Middle frontal gyrus (tissue), 1 donor: ENCODE results near the gene RFK.
A peak's percentile ranks its signal among the peaks of the same experiment; 100 is the strongest.

ENCODE experiments used
- DNase-seq: peaks from one replicate; pipeline ENCODE4 v3.0.0-alpha.2; 2015; ENCODE audit warnings: low spot score; ENCODE audit errors: extremely low spot score

RFK gene

GRCh38 chr9:76412638-76413037 lies 18.4 kb upstream of the RFK start:
- DNase-seq, result no peak

DNA sequence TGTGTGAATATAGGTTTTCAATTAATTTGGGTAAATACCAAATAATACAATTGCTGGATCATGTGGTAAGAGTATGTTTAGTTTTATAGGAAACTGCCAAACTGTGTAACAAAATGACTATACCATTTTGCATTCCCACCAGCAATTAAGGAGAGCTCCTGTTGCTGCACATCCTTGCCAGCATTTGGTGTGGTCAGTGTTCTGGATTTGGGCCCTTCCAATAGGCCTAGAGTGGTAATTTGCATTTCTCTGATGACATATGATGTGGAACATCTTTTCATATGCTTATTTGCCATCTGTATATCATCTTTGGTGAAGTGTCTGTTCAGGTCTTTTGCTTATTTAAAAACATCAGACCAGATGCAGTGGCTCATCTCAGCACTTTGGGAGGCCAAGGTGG lies 11.6 kb upstream of the RFK start:
- DNase-seq, result no peak

- DNase-seq, result no peak
These were observed 11.1 kb upstream of the RFK start for GRCh38 chr9:76405340-76405739.

- DNase-seq, result no peak
These were observed 10.2 kb upstream of the RFK start for GRCh38 chr9:76404401-76404800.

- DNase-seq, result peak; percentile 70
These were observed 9.1 kb upstream of the RFK start for GRCh38 chr9:76403352-76403751.

DNA sequence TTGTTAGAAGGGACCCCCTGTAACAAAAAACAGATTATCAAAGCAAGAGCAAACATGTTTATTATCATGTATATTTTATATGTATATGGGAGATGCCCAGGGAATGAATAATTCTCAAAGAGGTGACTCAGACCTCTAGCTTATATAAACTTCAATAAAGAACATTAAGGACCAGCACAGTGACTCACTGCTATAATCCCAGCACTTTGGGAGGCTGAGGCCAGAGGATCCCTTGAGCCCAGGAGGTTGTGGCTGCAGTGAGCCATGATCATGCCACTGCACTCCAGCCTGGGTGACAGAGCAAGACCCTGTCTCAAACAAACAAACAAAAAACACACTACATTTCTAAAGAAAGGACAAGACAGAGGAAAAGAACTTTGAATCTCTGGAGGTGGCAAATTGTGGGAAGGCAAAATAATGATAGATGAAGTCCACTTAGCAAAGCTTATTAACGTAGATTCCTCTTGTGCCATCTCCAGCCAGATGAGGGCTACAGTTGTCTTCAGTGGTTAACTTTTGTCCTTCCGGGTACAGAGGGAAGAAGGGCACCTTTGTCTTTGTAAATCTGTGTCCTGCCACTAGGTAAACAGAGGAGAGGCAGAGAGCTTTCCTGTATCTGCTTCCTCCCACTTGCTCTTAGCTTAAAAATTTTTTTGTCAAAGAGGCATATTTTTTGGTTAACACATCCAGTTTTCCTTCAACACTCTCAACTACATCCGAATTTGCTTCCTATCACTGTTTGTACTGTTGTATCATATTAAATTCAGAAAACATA lies 7.5 kb upstream of the RFK start:
- DNase-seq, result no peak

DNA sequence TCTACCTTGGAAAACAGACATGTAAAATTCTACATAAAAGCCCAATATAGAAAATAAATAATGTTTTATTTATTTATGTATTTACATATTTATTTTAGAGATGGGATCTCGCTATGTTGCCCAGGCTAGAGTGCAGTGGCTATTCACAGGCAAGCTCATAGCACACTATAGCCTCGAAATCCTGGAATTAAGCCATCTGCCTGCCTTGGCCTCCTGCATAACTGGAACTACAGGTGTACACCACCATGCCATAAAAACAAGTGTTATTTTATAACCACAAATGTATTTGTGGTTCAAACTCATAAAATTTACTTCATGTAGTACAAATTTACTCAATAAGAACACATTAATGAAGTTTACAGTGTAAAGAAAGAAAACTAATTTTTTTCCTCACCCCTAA lies 7.0 kb upstream of the RFK start:
- DNase-seq, result no peak

- DNase-seq, result no peak
These were observed 6.4 kb upstream of the RFK start for GRCh38 chr9:76400534-76401096.

DNA sequence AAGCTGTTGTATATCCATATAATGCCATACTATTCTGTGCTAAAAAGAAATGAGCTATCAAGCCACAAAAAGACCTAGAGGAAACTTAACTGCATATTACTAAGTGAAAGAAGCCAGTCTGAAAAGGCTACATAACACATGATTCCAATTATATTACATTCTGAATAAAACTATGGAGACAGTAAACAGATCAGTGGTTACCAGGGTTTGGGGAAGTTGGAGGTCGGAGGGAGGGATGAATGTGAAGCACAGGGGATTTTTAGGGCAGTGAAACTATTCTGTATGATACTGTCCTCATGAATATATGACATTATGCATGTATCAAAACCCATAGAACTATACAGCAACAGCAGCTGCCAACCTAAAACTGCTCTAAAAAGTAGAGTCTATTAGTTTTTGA lies 5.6 kb upstream of the RFK start:
- DNase-seq, result no peak

GRCh38 chr9:76396597-76396996 lies 2.4 kb upstream of the RFK start:
- no peak for DNase-seq

DNA sequence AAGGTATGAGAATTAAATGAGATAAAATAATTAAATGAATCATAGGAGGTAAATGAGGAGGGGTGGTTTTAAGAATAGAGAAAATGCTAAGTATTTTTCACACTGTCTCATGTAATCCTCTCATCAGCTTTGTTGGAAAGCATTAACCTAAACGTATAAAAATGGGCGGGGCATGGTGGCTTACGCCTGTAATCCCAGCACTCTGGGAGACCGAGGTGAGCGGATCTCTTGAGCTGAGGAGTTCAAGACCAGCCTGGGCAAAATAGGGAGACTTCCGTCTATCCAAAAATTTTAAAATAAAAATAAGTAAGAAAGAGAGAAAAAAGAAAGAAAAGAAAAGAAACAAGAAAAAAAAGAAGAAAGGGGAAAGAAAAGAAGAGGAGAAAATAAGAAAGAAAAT lies 1.9 kb upstream of the RFK start:
- no peak for DNase-seq

- DNase-seq, result no peak
These were observed 1.2 kb upstream of the RFK start for GRCh38 chr9:76395381-76395780.

DNA sequence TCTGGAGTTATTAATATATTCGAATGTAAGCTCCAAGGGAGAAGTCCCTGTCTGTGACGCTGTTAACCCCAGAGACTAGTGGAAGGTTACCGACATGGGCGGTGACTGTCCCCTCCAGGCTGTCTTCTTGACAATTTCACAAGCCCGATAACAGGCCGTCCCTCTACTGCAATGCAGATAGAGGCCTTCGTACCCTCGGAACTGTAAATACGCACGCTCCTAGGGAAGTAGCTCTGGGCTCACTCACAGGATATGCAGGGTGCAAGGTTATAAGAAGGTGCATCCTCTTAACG lies 680 bp upstream of the RFK start:
- DNase-seq, result peak; percentile 29

- no peak for DNase-seq
These were observed 3.6 kb downstream of the RFK start for GRCh38 chr9:76390656-76391055.

DNA sequence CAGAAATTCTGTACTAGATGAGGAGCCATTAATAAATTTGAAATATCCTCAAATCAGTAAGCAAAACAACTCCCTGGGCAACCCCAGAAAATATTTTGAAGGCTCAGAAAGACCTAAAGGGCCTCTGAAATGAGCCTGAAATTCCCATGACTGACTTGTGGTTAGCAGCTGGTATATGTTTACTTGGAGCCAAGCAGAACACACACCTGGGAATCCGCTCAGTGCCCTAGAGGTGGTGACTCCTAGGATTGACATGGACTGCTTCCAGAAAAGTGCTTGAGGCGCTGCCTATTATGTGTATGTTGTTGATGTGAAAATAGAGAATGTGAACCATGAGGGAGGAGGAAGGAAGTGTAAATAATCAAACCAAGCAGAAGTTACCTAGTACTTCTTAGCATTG lies 14.7 kb downstream of the RFK start:
- no peak for DNase-seq

- no peak for DNase-seq
These were observed 15.7 kb downstream of the RFK start for GRCh38 chr9:76378367-76379073.

DNA sequence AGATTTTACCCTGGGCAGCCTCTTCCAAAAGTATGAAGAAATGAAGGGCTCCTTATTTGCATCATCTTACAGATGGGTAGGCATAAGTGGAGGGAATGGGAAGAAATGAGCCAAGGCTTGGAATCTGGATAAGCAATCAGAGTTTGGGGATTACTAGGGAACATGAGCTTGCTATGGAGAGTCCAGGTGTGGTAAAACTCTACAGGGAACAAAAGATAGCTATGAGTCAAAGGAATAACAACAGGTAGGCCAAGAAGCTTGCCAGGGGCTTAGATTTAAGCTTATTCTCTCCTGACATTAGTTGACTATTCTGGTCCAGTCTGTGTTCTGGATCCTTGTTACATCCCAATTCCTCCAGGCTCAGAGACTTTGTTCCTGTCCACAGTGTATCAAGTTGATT lies 16.4 kb downstream of the RFK start:
- DNase-seq, result no peak

DNA sequence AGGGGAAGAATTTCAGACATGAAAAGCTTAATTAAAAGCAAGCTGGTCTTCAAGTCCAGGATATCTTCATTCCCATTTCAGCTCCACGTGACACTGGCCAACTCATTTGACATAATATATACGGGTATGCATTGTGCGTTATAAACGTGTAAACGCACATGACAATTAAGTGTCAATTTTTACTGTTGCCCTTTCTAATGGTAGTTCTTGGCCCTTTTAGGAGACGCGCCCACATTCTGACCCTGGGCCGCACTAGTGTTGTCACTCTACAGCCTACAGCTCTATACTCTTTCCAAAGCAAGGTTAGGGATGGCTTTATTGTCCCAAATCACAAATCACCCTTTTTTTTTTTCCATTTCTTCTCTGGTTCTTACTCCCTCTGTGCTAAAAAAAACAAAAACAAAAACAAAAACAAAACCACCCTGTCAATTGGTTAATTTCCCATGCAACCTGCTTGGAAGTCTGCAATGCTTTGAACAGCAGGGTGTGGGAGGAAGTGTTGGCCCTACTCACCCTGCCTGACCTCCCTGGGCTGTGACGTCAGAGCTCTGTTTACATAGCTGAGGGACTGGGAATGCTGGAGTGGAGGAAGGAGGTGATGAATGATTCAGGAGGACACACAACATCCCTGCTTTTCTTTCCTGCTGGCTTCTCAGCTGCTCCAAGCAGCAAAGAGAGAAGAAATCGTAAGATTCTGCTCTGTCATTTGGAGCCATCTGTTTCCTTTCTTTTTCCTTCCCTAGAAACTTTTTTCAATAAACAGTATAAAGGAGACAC lies 19.3 kb downstream of the RFK start:
- no peak for DNase-seq

DNA sequence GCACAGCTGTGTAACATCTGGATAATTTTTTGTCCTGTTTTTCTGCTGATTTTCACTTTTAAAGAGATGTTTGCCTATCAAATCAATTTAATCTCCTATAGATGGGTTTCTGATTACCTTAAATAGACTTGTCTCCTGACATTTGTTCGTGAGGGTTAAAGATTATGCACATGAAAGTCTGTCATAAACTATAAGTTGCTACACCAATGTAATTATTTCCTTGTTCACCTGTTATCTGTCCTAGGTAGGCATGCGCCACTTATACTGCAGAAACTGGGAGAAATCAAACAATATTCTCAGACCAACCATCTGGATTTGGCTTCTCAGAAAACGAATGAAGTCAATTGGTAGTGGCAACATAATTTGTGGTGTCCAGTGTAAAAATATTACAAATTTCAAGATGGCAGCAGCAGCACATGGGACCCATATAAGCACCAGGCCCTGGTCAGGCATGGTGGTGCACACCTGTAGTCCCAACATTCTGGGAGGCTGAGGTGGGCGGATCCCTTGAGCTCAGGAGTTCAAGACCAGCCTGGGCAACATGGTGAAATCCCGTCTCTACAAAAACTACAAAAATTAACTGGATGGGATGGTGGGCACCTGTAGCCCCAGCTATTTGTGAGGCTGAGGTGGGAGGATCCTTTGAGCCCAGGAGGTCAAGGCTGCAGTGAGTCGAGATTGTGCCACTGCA lies 20.3 kb downstream of the RFK start:
- DNase-seq, result no peak

- no peak for DNase-seq
These were observed 20.9 kb downstream of the RFK start for GRCh38 chr9:76373173-76373783.

- DNase-seq, result no peak
These were observed 21.9 kb downstream of the RFK start for GRCh38 chr9:76372336-76372735.
